Esophagus muscularis mucosa (tissue), 3 donors: ENCODE results near the gene FILIP1L.

Experiments
- CTCF ChIP-seq, 3 experiments: fragments of 200-600 bp in 2 of 3; fragments of 450-650 bp in 1 of 3; sonication (generic) in 2 of 3; IDR thresholded peaks; one replicate each; pipeline ENCODE4 v1.5.1; 2017 to 2019; ENCODE audit warnings: antibody characterized with exemption in 3 of 3, mild to moderate bottlenecking in 2 of 3, moderate library complexity in 1 of 3
- POLR2A ChIP-seq: fragments of 450-650 bp; IDR thresholded peaks from one replicate; pipeline ENCODE4 v1.6.1; 2017; ENCODE audit warnings: antibody characterized with exemption, moderate library complexity, mild to moderate bottlenecking, low read depth
- POLR2AphosphoS5 ChIP-seq, 2 donors: sonication (generic); formaldehyde crosslinking; IDR thresholded peaks; one replicate each; pipeline ENCODE4 v1.6.1; 2017; ENCODE audit warnings: antibody characterized with exemption in 2 of 2

DNA sequence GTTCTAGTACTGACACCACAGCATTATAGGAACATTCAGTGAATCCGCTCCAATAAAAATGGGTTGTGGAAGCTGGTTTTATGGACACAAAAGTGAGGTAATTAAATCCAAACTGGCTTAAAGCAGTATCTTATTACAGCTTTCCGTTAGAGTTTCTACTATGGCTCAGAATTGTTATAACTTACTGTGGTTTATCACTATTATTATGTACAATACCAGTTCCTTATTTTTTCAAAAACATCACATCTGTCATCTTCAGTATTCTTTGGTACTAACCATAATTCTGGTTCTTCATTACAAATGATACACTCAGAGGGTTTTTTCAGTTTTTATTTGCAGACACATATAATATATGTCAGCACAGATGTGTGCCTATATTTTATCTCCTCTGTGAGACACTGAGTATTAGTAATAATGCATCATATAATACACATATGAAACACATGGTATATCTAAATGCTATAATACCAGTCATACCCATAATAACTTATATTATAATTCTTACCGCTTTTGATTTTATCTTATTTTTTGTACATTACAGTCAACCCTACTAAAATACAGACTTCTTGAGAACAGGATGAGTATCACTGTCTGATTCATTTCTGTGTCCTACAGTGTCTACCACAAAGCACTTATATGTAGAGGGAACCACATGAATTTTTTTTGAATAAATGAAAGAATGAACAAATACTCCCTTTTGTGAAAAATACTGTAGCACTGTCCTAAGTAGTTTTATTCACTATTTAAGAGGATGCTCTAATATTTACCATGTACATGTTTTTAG, 257.7 kb downstream of the FILIP1L start:
- TF ChIP-seq CTCF (IDR thresholded peaks at IDR 0.05) (no peak), POLR2AphosphoS5 (IDR thresholded peaks at IDR 0.05) (no peak), POLR2A (no peak)
